H1 (cell line): ENCODE data around the gene CDH11. TPM values are rescaled to one million over a fixed set of nuclear protein-coding genes. Genes with fewer than 3 reads are reported as not detected.

Experiments
- ASH2L ChIP-seq: fragments of 200-600, 300-600 bp; sonication (generic); IDR thresholded peaks from one replicate; pipeline ENCODE4 v1.7.1; 2017; ENCODE audit warnings: low read length
- BACH1 ChIP-seq: IDR thresholded peaks from 2 replicates; pipeline ENCODE4 v1.6.1; 2012; ENCODE audit warnings: low read length, improper control_type of control experiment
- CHD1 ChIP-seq: IDR thresholded peaks from 2 replicates; pipeline ENCODE4 v1.6.1; 2012; ENCODE audit warnings: low read depth, low read length, improper control_type of control experiment
- CREB1 ChIP-seq: IDR thresholded peaks from 2 replicates; pipeline ENCODE4 v1.6.1; 2012; ENCODE audit warnings: inconsistent platforms
- E2F6 ChIP-seq: IDR thresholded peaks from 2 replicates; pipeline ENCODE4 v1.6.1; 2012; ENCODE audit warnings: inconsistent platforms
- EP300 ChIP-seq, 2 experiments: IDR thresholded peaks; 1 replicate in 1 of 2; 2 replicates in 1 of 2; pipeline ENCODE4 v1.6.1; 2011 to 2012; ENCODE audit warnings: low read depth in 2 of 2, low read length in 2 of 2, mild to moderate bottlenecking in 2 of 2, borderline replicate concordance in 1 of 2, inconsistent platforms in 1 of 2, moderate library complexity in 1 of 2
- HDAC6 ChIP-seq: IDR thresholded peaks from one replicate; pipeline ENCODE4 v1.7.1; 2012; ENCODE audit warnings: low read depth, mild to moderate bottlenecking, inconsistent platforms, low read length, moderate library complexity
- JUND ChIP-seq: IDR thresholded peaks from 2 replicates; pipeline ENCODE4 v1.6.1; 2011; ENCODE audit warnings: mild to moderate bottlenecking, improper control_type of control experiment, low read length
- KDM4A ChIP-seq: IDR thresholded peaks from one replicate; pipeline ENCODE4 v1.7.1; 2012; ENCODE audit warnings: low read depth, mild to moderate bottlenecking, moderate library complexity, low read length, inconsistent platforms; ENCODE audit not compliant: severe bottlenecking
- MAFK ChIP-seq: IDR thresholded peaks from 2 replicates; pipeline ENCODE4 v1.6.1; 2012; ENCODE audit warnings: low read depth, mild to moderate bottlenecking, improper control_type of control experiment, low read length
- MAX ChIP-seq: IDR thresholded peaks from 2 replicates; pipeline ENCODE4 v1.6.1; 2012; ENCODE audit warnings: inconsistent platforms
- PHF8 ChIP-seq: fragments of 200-600 bp; sonication (generic); conservative IDR thresholded peaks from 2 replicates; pipeline ENCODE4 v1.7.1; 2012; ENCODE audit warnings: low read depth, mild to moderate bottlenecking, inconsistent platforms, low read length, moderate library complexity
- POLR2A ChIP-seq, 2 experiments: IDR thresholded peaks; 1 replicate in 1 of 2; 2 replicates in 1 of 2; pipeline ENCODE4 v1.6.1; 2011; ENCODE audit warnings: low read depth in 2 of 2, low read length in 2 of 2, mild to moderate bottlenecking in 2 of 2; ENCODE audit errors: control extremely low read depth in 1 of 2
- POU5F1 ChIP-seq: IDR thresholded peaks from 2 replicates; pipeline ENCODE4 v1.6.1; 2011; ENCODE audit warnings: low read depth, mild to moderate bottlenecking, low read length, moderate library complexity
- RBBP5 ChIP-seq: IDR thresholded peaks from 2 replicates; pipeline ENCODE4 v1.7.1; 2012; ENCODE audit warnings: low read depth, mild to moderate bottlenecking, inconsistent platforms, low read length, moderate library complexity, borderline replicate concordance
- RXRA ChIP-seq: IDR thresholded peaks from 2 replicates; pipeline ENCODE4 v1.6.1; 2011; ENCODE audit warnings: low read depth, mild to moderate bottlenecking, low read length, moderate library complexity; ENCODE audit not compliant: insufficient read depth
- TAF1 ChIP-seq: IDR thresholded peaks from 2 replicates; pipeline ENCODE4 v1.6.1; 2011; ENCODE audit warnings: mild to moderate bottlenecking, low read depth, low read length
- TCF12 ChIP-seq: IDR thresholded peaks from 2 replicates; pipeline ENCODE4 v1.6.1; 2011; ENCODE audit warnings: low read depth, mild to moderate bottlenecking, low read length
- USF2 ChIP-seq: IDR thresholded peaks from 2 replicates; pipeline ENCODE4 v1.6.1; 2011; ENCODE audit warnings: low read length, improper control_type of control experiment
- polyA plus RNA-seq, 7 experiments: library from polyadenylated mRNA; depleted of rRNA in 3 of 7; stranded (reverse) in 5 of 7; unstranded in 2 of 7; fragments of >200 nt in 5 of 7; fragments of 200-250 nt in 2 of 7; gene quantifications; 1 replicate in 5 of 7; 2 replicates in 1 of 7; 4 replicates in 1 of 7; pipeline versions ENCODE4 v1.2.1 to v1.2.3, GENCODE V29; 2011 to 2013; ENCODE audit warnings: missing spikeins in 2 of 7, mixed read lengths in 2 of 7
- total RNA-seq: library from RNA; stranded (reverse); fragmentation: NEBNext Ultra II Directional; extraction: Animal tissue kit (Norgen Biotek cat#: 25700); gene quantifications from 2 replicates; pipeline ENCODE4 v1.2.1, GENCODE V29; 2021

The CDH11 gene
- total and polyA plus RNA-seq, 2 of the 8 experiments (the other 6 are each of a cell fraction or from before 2014, with no cell fraction given): 3.3 to 8.4 TPM

GRCh38 chr16:65121870-65122723 lies at the start of gene CDH11 (continued):
- TF ChIP-seq BACH1: no peak; the same call in 1 of the 2 replicates
- no peak for TF ChIP-seq CHD1
- TF ChIP-seq EP300 (IDR thresholded peaks at IDR 0.05; ENCODE audit: borderline replicate concordance in 1 of 2, low read depth in 2 of 2, low read length in 2 of 2): no peak
- TF ChIP-seq E2F6: 0 out of 2 replicates have a peak, but pooled peaks have one; percentile 40
- TF ChIP-seq MAX: peak; percentile 57
- 0 out of 2 replicates have a peak, but pooled peaks have one; percentile 13 for TF ChIP-seq PHF8
- peak; percentile 59 for TF ChIP-seq KDM4A
- TF ChIP-seq RBBP5: 0 out of 2 replicates have a peak, but pooled peaks have one; percentile 5
- TF ChIP-seq TCF12: no peak
- no peak for TF ChIP-seq HDAC6
- no peak for TF ChIP-seq ASH2L
- no peak for TF ChIP-seq MAFK
- 0 out of 2 replicates have a peak, but pooled peaks have one; percentile 18 for TF ChIP-seq TAF1
- TF ChIP-seq POLR2A (IDR thresholded peaks at IDR 0.05; ENCODE audit: control extremely low read depth in 1 of 2, low read depth in 2 of 2, low read length in 2 of 2): no peak
- TF ChIP-seq RXRA: no peak
- TF ChIP-seq POU5F1: no peak
- TF ChIP-seq JUND: no peak
- TF ChIP-seq CREB1: 0 out of 2 replicates have a peak, but pooled peaks have one; percentile 16
- TF ChIP-seq USF2: no peak
